Measurements from ENCODE around the gene PCYT2. TPM values are rescaled to one million over a fixed set of nuclear protein-coding genes. Genes with fewer than 3 reads are reported as not detected.

PCYT2 gene
- total RNA-seq, 1 experiment from 2014 or later = 167 TPM

DNA sequence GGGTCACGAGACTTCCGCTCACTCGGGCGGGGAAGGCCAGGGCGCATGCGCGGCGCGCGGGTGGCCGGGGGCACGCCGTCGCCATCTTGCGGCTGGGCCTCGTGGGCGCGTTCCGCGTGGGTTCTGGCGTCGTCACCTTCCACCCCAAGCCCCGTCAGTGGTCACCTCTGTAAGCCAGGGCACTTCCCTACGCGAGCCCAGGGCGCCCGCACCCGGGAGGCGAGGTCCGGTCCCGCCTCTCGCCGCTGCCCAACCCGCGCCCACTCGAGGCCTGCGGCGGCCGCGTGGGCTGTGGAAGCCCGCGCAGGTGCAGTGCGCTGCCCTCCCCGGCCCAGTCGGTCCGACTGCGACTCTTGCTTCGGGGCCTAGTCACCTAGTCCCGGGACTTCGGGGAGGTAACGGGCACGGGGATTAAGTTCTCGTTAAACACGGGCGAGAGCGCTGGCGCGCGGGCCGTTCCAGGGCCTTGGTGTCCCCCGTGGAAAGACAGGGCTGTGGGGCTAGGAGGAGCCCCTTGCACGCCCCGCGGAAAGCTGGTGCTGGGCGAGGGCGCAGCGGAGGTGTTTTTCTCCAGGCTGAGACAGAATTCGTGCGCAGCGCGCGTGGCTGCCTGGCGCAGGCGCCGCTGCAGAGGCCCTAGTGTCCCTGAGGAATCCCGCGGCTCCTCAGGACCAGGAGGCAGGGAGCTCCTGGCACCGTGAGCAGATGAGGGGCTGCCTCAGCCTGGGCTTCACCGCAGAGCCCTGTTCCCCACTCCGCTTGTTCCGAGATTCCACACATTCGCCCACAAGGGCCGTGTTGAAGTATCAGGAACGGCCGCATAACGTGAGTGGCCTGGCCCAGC lies 39.6 kb downstream of the PCYT2 start:
- DNase-seq (ENCODE audit: low spot score) = peak; percentile 86

- no peak for DNase-seq (ENCODE audit: low spot score)
Measured at GRCh38 chr17:81870981-81871386, 40.2 kb downstream of the PCYT2 start, which contains the start of gene ARHGDIA. TSS of gene ARHGDIA (minus strand) at chr17:81871337. CDS start at chr17:81869930, 1,407 bp downstream.

GRCh38 chr17:81870131-81870980 lies 40.8 kb downstream of the PCYT2 start:
- DNase-seq (ENCODE audit: low spot score) = peak; percentile 58

GRCh38 chr17:81869221-81870130 lies 41.7 kb downstream of the PCYT2 start:
- DNase-seq (ENCODE audit: low spot score) = peak; percentile 57

DNA sequence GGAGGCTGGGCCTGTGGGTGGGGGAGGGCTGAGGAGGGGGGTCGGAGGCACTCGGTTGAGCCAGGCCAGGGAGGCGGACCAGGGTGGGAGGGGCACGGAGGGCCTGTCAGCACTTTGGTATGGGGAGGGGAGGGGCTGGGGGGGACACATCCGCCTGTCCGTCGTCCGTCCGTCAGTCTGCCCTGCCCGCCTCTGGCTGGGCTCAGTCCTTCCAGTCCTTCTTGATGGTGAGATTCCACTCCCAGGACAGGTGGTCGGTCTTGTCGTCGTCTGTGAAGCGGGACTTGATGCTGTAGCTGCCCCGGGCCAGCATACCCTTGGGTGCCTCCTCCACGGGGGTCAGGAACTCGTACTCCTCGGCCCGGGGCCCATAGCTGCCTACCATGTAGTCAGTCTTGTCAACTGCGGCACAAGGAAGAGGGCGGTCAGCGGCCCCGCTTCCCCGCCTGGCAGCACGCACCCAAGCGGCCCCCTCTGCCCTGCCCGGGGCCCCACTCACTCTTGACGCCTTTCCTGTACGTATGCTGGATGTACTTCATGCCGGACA lies 42.5 kb downstream of the PCYT2 start:
- DNase-seq (ENCODE audit: low spot score) = peak; percentile 65

DNA sequence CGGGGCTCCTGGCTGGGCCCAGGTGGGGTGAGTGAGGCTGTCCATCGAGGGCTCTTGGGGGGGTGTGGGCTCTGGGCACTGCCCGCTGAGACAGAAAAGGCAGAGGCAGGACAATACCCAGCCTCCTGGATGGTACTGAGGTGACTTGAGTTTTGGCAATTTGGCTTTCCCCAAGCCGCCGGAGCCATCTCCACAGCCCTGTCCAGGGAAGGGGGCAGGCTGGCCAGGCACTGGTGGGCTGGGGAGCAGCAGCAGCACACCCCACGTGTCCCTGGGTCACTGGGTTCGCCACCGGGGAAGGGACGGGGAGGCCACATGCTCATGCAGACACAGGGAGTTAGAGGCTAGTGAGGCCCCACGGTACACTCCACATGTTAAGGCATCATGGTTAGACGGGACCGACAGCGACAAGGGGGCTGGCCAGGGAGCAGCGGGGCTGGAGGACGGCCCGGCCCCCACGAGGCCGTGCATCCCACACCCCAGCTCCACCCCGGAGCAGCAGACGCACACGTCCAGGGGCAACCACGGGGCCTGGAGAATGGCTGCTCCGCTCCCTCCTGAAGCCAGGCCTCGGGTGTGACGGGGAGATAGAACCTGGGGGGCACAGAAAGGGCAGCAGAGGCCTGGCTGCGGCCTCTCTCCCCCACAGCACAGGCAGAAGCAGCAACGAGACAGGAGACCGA lies 43.1 kb downstream of the PCYT2 start:
- DNase-seq (ENCODE audit: low spot score) = peak; percentile 40

DNA sequence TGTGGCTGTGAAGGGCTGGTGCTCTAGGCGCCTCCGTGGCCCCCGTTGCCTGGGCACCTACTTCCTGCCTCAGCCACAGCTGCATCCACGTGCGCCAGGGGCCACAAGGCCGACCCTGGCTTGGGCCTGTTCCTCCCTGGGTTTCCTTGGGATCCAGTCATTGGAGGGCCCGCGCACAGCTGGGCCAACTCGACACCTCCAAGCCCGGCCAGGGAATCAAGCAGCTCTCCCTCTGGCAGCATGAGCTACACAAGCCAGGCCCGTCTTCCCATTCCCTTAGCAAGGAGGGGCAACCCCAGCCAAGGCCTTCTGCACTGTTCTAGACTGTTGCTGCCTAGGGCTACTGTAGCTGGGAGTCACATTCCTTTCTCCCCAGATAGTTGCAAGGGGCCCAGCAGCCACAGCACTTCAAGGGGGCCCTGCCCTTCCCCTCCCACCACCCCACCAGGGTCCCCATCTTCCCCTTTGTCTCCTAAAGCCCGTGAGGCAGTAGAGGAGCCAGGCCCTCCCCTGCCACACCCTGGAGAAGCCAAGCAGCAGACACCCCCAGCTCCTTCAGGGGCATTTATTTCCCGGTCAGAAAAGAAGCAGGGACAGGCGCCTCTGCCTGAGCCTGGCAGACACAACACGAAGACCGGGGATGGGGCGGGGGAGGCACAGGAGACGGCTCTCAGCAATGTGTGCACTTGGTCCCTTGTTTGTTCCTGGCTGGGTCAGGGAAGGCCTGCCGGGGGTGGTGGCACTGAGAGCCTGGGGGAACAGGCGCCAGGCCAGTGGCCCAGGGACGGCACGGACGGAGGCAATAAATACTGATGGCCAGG lies 43.8 kb downstream of the PCYT2 start:
- DNase-seq (ENCODE audit: low spot score) = peak; percentile 73

GRCh38 chr17:81866440-81867169 lies 44.6 kb downstream of the PCYT2 start:
- DNase-seq (ENCODE audit: low spot score) = peak; percentile 30

DNA sequence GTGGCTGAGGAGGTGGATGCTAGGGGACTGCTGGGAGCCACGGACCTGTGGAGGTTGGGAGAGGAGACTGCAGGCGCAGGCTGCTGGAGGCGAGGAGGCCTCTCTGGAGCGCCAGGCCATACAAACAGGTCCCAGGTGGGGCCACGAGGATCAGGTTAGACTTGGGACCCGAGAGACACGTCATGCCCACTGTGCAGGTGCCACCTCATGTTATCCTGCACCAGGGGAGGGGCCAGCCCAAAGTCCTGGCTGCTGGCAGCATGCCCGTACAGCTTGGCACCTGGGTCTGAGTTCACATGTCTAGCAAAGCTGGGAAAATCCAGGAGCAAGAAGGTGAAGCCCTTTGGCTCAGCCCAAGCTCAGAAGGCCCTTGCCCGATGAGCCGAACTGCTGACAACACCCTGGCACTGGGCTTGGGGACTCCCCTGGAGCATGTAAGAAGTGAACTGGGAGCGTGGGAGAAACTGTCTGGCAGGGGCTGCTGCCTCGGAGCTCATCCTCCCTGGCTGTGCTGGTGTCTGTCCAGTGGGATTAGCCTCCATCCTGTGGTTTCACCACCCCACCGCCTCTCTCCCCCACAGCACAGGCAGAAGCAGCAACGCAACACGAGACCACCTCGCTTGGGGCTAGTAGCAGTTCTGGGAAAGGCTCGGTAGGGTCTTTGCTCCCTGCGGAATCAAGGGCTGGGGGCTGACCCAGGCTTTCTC lies 45.3 kb downstream of the PCYT2 start:
- DNase-seq (ENCODE audit: low spot score) = peak; percentile 97

DNA sequence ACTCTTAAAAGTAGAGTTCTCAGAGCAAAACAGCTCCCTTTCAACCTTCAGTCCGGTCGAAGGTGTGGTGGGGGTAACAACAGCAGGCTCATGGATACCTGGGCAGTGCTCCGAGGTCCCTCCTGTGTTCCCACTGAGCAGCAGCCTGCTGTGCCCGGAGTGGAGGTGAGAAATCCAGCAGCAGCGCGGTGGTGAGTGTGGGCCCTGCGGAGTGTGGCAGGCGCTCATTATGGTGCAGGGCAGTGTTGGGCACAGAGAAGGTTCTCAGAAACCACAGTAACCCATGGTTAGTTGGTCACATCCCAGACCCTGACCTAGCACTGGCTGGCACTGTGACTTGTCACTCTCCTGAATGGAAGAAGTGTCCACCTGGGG lies 45.9 kb downstream of the PCYT2 start:
- DNase-seq (ENCODE audit: low spot score) = no peak

GRCh38 chr17:81863833-81864768 lies 47.1 kb downstream of the PCYT2 start:
- DNase-seq (ENCODE audit: low spot score) = peak; percentile 37

- no peak for DNase-seq (ENCODE audit: low spot score)
Measured at GRCh38 chr17:81863123-81863675, 48.0 kb downstream of the PCYT2 start.

GRCh38 chr17:81860756-81861568 lies 50.2 kb downstream of the PCYT2 start:
- peak; percentile 99 for DNase-seq (ENCODE audit: low spot score)

DNA sequence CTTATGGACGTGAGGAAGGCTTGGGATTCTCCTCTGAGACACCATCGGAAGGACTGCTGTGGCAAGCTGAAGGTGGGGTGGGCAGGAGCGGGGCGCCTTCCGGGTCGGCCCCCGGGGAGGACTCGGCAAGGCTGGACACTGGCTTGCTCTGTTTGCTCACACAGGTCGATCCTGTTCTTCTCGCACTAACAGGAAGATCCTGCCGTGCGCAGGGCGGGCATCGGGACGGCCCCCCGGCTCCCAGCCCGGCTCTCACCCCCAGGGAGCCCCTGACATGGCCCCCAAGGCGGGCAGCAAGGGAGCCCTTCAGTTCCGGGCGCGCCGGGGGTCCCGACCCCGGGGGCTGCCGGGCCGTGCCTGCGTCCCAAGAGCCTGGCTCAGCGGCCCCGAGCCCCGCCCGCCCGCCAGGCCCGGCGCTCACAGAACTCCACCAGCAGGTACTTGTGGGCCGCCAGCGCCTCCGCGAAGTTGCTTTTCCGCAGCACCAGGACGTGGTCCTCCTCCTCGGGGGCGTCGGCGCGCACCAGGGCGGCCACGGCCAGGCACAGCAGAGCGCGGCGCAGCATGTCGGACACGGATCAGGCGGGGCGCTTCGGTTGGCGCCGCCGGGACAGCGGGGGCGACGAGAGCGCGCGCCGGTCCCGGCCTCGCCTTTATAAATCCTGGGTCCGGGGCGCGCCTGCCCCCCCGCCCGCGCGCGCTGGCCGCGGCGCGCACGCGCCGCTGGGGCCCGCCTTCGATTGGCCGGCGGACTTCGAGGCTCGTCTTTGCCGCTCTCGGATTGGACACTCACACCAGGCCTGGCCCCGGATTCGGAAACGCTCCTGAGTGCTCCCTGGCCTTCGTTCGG lies 51.1 kb downstream of the PCYT2 start, which contains the start of gene P4HB:
TSS of gene P4HB (minus strand) at position 630 of the 850 bp plus-strand sequence. CDS start at position 566, 64 bp downstream.
- DNase-seq (ENCODE audit: low spot score) = peak; percentile 49
